ENCODE results near the gene CAMTA1.
A peak's percentile ranks its signal among the peaks of the same experiment; 100 is the strongest.

CAMTA1 gene

GRCh38 chr1:7287013-7287412, 501.8 kb downstream of the CAMTA1 start:
- DNase-seq (ENCODE audit: low spot score) = no peak

GRCh38 chr1:7288992-7289391, 503.7 kb downstream of the CAMTA1 start:
- DNase-seq (ENCODE audit: low spot score) = no peak

- no peak for DNase-seq (ENCODE audit: low spot score)
These were observed 504.4 kb downstream of the CAMTA1 start for GRCh38 chr1:7289694-7290093.

GRCh38 chr1:7290971-7291970, 506.0 kb downstream of the CAMTA1 start:
- peak; percentile 74 for DNase-seq (ENCODE audit: low spot score)

- no peak for DNase-seq (ENCODE audit: low spot score)
These were observed 506.9 kb downstream of the CAMTA1 start for GRCh38 chr1:7292036-7292681.

GRCh38 chr1:7292714-7293419, 507.6 kb downstream of the CAMTA1 start:
- DNase-seq (ENCODE audit: low spot score) = no peak

GRCh38 chr1:7293702-7294629, 508.7 kb downstream of the CAMTA1 start:
- DNase-seq (ENCODE audit: low spot score) = no peak

GRCh38 chr1:7294636-7295035, 509.4 kb downstream of the CAMTA1 start:
- DNase-seq (ENCODE audit: low spot score) = no peak

GRCh38 chr1:7295946-7296345, 510.7 kb downstream of the CAMTA1 start:
- DNase-seq (ENCODE audit: low spot score) = no peak

GRCh38 chr1:7296968-7297367, 511.7 kb downstream of the CAMTA1 start:
- DNase-seq (ENCODE audit: low spot score) = no peak

- no peak for DNase-seq (ENCODE audit: low spot score)
These were observed 512.9 kb downstream of the CAMTA1 start for GRCh38 chr1:7298145-7298544.

GRCh38 chr1:7298749-7299151, 513.5 kb downstream of the CAMTA1 start:
- DNase-seq (ENCODE audit: low spot score) = no peak

- peak; percentile 77 for DNase-seq (ENCODE audit: low spot score)
These were observed 514.1 kb downstream of the CAMTA1 start for GRCh38 chr1:7299329-7299799.

- DNase-seq (ENCODE audit: low spot score) = no peak
These were observed 514.7 kb downstream of the CAMTA1 start for GRCh38 chr1:7299994-7300393.

- no peak for DNase-seq (ENCODE audit: low spot score)
These were observed 515.8 kb downstream of the CAMTA1 start for GRCh38 chr1:7300893-7301663.

- no peak for DNase-seq (ENCODE audit: low spot score)
These were observed 516.4 kb downstream of the CAMTA1 start for GRCh38 chr1:7301664-7301981.

GRCh38 chr1:7302126-7302525, 516.9 kb downstream of the CAMTA1 start:
- no peak for DNase-seq (ENCODE audit: low spot score)

GRCh38 chr1:7302873-7303272, 517.6 kb downstream of the CAMTA1 start:
- no peak for DNase-seq (ENCODE audit: low spot score)

- no peak for DNase-seq (ENCODE audit: low spot score)
These were observed 518.5 kb downstream of the CAMTA1 start for GRCh38 chr1:7303554-7304317.

- DNase-seq (ENCODE audit: low spot score) = peak; percentile 32
These were observed 527.9 kb downstream of the CAMTA1 start for GRCh38 chr1:7313081-7313546.

Data from Ammon's horn (tissue), 1 donor.